HK-2 (cell line): ENCODE data around the gene CDH4.
"Not testable (repeated sequence)": the region's sequence is repeated elsewhere in the genome, so short reads cannot be mapped to it uniquely, and the experiment has no call there.

Experiments
- DNase-seq: peaks from one replicate; pipeline ENCODE4 v3.0.0-alpha.2; 2018; ENCODE audit not compliant: unreplicated experiment

Gene CDH4

DNA sequence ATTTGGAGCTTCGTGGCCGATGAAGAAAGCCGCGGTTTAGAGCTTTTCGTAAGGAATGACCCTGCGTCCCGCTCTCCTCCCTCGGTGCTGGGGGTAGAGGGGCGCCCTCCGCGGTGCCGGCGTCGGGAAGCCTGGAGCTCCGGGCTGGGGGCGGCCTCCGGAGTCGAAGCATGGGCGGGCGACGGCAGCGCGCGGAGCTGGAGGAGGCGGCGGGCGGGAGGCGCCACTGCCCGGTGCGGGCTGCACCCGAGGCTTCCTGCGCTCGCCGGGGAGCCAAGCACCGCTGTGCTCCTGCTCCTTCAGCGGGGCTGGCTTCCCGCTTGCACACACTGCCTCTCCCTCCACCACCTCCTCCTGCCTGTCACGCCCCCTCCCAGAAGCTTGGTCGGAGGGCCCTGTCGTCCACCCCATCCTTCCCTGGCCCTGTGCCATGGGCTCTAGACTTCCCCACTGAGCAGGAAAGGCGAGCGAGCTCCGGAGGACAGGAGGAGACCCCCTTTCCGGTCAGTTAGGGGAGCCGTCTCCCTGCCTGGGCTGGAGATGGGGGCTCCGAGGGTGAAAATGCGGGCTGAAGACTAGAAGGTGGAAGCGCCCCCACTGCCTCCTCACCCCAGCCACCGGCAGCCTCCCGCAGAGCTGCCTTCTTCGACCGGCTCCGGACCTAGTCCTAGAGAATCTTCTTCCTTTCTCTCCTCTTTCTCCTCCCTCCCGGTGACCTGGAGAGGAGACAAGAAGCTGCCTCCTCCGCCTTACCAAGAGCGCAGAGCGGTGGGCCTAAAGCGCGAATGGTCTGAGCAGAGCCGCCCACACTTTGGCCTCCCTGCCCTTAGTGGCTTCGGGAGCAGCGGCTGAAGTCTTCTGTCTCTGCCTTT is 1.8 kb downstream of the CDH4 start:
- no peak for DNase-seq

DNA sequence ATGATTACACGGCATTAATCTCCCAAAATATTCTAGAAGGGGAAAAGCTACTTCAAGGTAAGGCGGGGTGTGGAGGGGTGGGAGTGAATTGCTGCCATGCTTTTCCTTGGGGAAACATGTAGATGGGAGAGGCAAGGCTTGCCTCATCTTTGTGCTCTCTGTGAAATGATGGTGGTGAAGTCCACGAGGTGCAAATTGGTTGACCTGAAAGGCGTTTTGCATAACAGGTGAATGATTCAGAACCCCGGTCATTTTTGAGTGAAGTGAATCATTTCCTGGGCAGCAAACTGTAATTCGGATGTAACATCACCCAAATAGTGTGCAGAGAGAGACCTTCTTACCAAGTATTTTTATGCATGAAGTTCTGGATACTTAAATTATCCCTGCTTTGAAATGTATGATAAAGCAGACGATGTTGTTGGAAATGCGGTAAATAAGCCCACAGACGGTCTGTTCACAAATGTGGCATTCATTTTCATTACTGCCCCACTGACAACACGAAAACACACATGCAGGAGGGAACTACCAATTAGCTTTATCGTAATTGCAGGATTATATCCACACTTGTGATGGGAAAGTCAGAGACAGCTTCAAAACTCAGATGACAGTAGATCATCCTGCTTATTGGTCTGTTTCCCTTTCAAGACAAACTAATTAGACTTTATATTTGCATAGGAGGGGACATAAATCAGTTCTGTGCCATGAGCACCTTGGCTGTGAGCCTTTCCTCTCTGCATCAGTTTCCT is 3.0 kb downstream of the CDH4 start:
- no peak for DNase-seq

DNA sequence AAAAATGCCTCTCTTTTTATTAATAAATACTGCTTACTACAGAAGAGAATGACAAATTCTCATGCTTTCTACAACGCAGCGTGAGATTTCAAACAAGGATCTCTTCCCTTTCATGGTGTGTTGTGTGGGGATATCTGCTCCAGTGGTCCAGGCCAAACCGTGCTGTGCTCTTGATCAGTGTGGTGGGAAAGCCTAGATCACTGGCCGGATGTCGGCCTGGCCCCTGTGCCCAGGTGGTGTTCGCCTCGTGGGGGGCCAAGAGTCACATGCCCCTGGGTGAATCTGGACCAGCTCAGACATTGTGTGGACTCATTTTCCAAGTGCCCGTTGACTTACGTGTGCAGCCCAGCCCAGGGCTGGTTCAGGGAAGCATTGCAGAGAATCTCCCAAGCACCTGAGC is 4.3 kb downstream of the CDH4 start:
- no peak for DNase-seq

DNA sequence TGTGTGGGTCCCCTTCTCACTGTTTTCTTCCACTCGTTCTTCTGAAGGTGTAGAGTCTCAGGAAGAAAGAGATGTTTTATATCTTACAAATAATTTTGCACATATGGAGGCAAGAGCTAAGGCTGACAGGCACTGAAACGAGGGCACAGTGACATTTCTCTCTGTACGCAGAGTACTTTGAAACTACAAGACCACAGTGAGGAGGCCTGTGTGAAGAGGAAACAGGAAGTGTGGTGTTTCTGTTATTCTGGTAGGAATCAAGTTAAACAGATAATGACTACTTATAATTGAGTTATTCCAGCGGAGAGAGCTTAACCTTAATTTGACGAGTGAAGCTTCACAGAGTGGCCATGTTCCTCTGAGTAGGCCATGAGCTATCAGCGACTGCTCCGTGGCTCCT is 4.8 kb downstream of the CDH4 start:
- no peak for DNase-seq

DNA sequence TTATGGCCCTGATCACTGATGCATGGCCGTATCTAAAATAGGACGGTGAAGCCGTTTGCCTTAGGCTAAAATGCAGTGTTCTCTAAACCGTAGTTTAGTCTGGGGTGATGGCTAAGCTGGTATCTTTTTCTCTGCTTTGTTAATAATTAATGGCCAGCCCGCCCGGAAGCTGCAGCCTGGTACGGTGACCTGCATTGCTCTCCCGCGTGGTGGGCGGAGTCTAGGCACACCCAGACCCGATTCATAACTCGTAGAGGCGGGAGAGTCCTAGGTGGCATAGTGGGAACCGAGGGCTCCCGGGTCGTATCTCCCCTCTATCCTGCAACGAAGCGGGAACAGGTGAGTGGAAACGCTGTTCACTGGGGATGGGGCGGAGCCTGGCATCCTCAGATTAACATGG is 5.5 kb downstream of the CDH4 start:
- DNase-seq, result no peak

GRCh38 chr20:61259741-61260140 is 7.7 kb downstream of the CDH4 start:
- no peak for DNase-seq

GRCh38 chr20:61260905-61261304 is 8.8 kb downstream of the CDH4 start:
- DNase-seq, result no peak

DNA sequence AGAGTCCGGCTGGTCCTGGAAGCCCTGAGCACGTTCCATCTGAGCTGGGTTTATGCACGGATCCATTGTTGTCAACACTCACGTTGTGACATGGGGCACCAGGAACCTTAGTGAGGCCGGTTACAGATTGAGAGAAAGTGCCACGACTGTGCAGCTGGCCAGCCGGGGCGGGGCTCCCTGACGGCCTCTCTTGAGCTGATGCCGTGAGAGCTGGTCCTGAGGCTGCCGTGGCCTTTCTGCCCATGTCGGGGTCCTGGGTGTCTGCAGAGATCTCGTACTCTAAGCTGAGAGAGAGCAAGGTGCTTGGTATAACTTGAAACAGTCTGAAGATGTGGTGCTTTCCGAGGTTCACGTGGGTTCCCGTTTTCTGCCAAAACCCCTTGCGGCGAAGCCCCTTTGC is 10.0 kb downstream of the CDH4 start:
- no peak for DNase-seq

DNA sequence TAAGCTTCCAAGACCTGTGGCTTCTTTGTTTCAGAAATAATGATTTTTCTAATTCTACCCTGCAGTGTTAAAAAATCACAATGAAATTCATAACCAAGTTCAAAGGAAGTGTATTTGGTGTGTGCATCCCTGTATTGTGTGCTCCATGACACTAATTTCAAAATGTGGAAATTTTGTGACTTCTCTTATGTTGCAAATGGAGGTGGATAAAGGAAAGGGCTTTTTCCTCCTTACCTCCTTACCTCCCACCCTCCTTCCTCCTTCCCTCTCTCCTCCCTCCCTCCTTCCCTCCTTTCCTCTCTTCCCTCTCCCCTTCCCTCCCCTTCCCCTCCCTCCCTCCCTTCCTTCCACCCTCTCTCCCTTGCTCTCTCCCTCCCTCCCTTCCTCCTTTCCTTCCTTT is 10.5 kb downstream of the CDH4 start:
- DNase-seq, result no peak

- peak; percentile 49 for DNase-seq
Observed at GRCh38 chr20:61263084-61263695, 11.1 kb downstream of the CDH4 start.

DNA sequence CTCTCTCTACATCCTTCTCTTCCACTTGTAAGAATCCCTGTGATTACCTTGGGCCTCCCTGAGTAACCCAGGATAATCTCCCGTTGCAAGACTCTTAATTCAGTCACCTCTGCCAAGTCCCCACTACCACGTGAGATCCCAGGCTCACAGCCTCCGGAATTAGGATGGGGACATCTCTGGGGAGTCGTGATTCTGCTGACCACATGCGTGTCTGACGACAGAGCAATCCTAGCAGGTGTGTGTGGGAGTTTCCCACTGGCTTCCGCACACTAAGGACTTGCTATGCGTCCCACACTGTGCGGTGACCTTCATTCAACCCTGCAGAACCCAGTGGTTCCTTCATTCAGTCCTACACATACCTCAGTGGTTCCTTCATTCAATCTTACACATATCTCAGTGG is 11.9 kb downstream of the CDH4 start:
- DNase-seq, result no peak

- no peak for DNase-seq
Observed at GRCh38 chr20:61267241-61267640, 15.2 kb downstream of the CDH4 start.

- DNase-seq, result no peak
Observed at GRCh38 chr20:61268024-61268423, 16.0 kb downstream of the CDH4 start.

DNA sequence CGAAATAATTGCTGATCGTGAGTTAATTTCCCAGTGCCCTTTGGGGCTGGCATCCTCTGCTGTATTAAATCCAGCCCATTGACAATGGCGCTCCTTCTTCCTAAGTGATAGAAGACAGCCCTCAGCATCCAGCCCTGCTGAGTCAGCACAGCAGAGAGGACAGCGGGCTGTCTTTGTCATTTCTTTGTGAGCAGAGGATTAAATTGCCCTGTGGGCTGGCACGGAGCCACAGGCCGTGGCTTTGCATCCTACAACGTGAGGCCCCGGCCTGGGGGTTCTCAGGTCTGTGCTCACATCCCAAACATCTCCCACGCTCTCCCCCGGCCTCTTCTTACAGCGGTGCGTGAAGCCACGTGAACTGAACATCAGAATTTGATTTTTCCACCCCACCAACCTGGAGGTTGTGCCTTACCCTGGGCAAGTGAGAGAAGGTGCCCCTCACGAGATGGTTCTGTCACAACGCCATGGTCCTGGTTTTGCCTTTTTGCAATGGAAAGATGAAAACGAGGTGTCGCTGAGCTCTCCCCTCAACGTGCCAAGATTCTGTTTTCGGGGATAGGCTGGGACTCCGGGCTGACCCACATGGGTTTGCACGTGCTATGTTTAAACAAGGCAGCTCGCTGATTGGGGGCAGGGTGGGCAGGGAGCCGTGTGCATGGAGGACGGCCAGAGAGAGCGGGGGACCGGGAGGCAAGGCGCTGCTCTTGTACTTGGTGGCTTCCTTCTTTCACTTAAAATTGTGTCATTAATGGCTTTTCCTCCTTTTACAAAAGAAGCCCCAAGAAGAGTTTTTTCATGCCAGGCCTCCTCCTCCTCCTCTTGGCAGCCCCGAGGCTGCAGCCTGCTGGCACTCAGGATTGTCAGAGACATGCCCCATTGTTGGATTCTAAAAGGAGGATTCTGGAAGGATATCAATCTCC is 19.5 kb downstream of the CDH4 start:
- no peak for DNase-seq

GRCh38 chr20:61273024-61273423 is 21.0 kb downstream of the CDH4 start:
- DNase-seq, result not testable (repeated sequence)

DNA sequence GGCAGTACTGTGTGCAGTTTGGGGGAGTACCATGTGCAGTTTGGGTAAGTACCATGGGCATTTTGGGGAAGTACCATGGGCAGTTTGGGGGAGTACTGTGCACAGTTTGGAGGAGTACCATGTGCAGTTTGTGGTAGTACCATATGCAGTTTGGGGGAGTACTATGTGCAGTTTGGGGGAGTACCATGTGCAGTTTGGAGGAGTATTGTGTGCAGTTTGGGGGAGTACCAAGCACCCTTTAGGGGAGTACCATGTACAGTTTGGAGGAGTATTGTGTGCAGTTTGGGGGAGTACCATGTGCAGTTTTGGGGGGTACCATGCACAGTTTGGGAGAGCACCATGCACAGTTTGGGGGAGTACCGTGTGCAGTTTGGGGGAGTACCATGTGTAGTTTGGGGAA is 21.6 kb downstream of the CDH4 start:
- DNase-seq, result not testable (repeated sequence)

- DNase-seq, result no peak
Observed at GRCh38 chr20:61274326-61274725, 22.3 kb downstream of the CDH4 start.

DNA sequence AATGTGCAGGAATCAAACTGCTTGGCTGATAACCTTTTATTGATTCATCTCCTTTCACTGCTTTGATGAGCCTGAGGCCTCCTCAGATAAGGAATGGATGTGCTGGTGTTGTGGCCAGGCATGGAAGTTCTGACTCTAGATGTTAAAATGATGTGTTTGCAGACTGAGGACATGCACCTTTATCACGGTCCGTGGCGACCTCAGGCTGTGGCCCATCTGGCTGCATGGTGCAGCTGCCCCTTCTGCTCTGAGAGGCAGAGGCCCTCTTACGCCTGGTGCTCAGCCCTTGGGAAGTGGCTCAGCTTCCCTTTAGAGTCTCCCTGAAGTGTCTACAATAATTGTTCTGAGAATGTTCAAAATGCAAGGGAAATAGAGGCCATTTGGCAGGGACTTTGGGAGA is 26.2 kb downstream of the CDH4 start:
- DNase-seq, result no peak

GRCh38 chr20:61279621-61280150 is 27.6 kb downstream of the CDH4 start:
- no peak for DNase-seq

DNA sequence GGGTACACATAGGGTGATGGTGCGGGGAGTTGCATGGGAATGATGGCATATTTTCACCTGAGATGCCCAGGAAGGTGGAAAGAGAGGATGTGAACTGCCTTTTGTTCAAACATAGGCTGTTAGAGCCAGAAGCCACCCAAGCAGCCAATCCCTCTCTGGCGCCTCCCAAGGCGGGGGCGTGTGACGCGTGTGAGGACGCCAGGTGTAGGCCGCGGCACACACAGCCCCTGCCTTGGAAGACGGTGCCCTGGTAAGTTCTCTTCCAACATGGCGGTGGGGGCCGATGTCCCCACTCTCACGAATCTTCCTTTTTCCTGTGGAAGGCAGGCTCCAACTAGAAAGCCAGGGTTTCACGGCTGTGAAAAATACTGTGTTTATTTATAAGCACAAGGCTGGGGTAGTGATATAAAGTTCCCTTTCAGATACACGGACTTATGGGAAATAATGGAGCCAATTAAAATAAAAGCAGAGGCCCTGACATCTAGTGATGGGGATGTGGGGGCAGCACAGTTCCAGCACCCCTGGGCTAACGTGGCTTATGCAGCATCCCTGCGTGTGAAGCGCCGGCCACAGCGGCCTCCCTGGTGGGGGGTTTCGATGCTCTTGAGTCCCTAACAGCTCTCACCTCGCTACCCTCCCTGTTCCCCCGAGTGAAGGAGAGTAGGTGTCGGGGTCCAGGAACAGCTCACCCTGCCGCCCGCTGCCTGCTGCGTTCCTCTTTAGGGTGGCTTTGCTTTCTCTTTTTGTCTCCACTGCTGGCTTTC is 28.3 kb downstream of the CDH4 start:
- no peak for DNase-seq
